Activated naive CD4-positive, alpha-beta T cell treated with anti-CD3 and anti-CD28 coated beads, Interleukin-2, amount 50 U/mL, for 72 hours (primary cell): ENCODE results near the gene KHDC1L. TPM values are rescaled to one million over a fixed set of nuclear protein-coding genes. Genes with fewer than 3 reads are reported as not detected.

Experiments used
- ATAC-seq, 2 donors: fragments of 150-1000 bp; cut with Tn5 transposase; 2 replicates each; pipeline ENCODE4 v1.10.0; 2021; ENCODE audit warnings: mild to moderate bottlenecking in 2 of 2, moderate library complexity in 2 of 2
- DNase-seq, 2 donors: peaks; one replicate each; pipeline ENCODE4 v3.0.0; 2021 to 2022; ENCODE audit warnings: low spot score in 2 of 2
- H3K27ac Mint-ChIP-seq, 2 donors: one replicate each; pipeline ENCODE4 v1.8.0; 2022; ENCODE audit warnings: mild to moderate bottlenecking in 2 of 2, mixed read lengths in 2 of 2
- H3K36me3 Mint-ChIP-seq, 2 donors: one replicate each; pipeline ENCODE4 v1.8.0; 2022; ENCODE audit warnings: mixed read lengths in 2 of 2
- H3K9me3 Mint-ChIP-seq, 2 donors: one replicate each; pipeline ENCODE4 v1.8.0; 2022; ENCODE audit warnings: mixed read lengths in 2 of 2
- total RNA-seq, 2 donors: library from RNA; stranded (reverse); gene quantifications; one replicate each; pipeline ENCODE4 v1.2.3, GENCODE V29; 2022

KHDC1L gene
- total RNA-seq, 2 donors from 2014 or later: not detected

DNA sequence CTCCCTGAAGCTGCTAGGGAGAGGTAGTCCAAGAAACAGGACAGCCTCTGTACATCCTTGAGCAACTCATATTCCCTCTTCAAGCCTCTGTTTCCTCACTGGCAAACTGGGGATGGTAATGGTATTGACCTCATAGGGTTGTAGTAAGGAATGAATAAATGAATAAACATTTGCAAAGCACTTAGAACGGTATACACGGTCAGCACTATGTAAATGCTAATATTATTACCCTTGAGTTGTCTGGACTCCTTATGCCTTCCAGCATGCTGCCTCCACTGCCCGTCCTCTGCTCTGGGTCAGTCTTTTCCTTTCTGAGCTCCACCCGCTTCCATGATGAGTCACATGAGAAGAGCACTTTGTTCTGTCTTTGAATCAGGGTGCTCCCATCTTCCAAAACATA lies 50.6 kb downstream of the KHDC1L start:
- Mint-ChIP-seq H3K36me3 (no peaks in the 10 kb centered on the region), H3K27ac (no peak overlapping the region), H3K9me3 (no peaks in the 10 kb centered on the region)
- DNase-seq (no peak), ATAC-seq (no peak)

Other genes with a start within 250 kb of the KHDC1L start
- gene KHDC1, start 37.7 kb upstream of the KHDC1L start, total RNA-seq: 1 to 10 TPM; 2.3 to 4.0 TPM
- not detected for gene DPPA5, start 128.8 kb upstream of the KHDC1L start, total RNA-seq
- under 1 TPM in 1 of 2 donors, not detected in 1; 0.23 TPM for gene KHDC3L, start 137.2 kb upstream of the KHDC1L start, total RNA-seq
- gene OOEP, start 144.4 kb upstream of the KHDC1L start, total RNA-seq: under 1 TPM in 1 of 2 donors, not detected in 1; 0.48 TPM
- under 1 TPM; 0.09 to 0.58 TPM for gene DDX43, start 169.3 kb upstream of the KHDC1L start, total RNA-seq
- 10 to 100 TPM; 22.1 to 34.6 TPM for gene CGAS, start 226.8 kb upstream of the KHDC1L start, total RNA-seq
- 10 to 100 TPM; 40.9 to 66.3 TPM for gene MTO1, start 236.2 kb upstream of the KHDC1L start, total RNA-seq